CD4-positive, alpha-beta T cell treated with Interleukin-17A for 1 hour (primary cell): Measurements from ENCODE around the gene WDR3.
A peak's percentile ranks its signal among the peaks of the same experiment; 100 is the strongest.
"Not testable (repeated sequence)": the region's sequence is repeated elsewhere in the genome, so short reads cannot be mapped to it uniquely, and the experiment has no call there.

Experiments
- DNase-seq: peaks from one replicate; pipeline ENCODE4 v3.0.0-alpha.2; 2020

The WDR3 gene

GRCh38 chr1:117929343-117930172, at the start of gene WDR3, which contains the start of gene GDAP2:
Gene WDR3, plus strand, starts transcription at chr1:117929739. Its CDS starts 3,581 bp downstream, at chr1:117933320.
Gene GDAP2, minus strand, starts transcription at chr1:117929621. Its CDS starts 9,264 bp downstream, at chr1:117920357.
- peak; percentile 97 for DNase-seq

- no peak for DNase-seq
These were observed 45.9 kb upstream of the WDR3 start for GRCh38 chr1:117883616-117884015.

- DNase-seq: no peak
These were observed 43.3 kb upstream of the WDR3 start for GRCh38 chr1:117886101-117886795.

DNA sequence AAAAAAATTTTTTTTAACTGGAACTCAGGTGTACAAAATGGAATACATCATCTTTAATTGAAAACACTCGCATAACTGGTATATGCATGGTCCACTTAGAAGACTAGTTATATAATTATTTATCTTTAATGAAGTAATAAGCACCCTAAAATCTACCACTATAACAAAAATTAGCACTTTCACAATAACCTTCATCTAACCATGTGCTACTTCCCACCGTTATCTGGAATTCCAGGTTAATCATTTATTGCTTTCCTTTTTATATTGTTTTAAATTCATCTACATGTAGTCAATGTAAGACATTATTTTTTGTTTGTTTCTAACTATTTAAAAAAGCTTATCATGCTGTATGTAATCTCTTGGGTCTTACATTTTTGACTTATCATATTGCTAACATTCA, 39.1 kb upstream of the WDR3 start:
- DNase-seq: no peak

DNA sequence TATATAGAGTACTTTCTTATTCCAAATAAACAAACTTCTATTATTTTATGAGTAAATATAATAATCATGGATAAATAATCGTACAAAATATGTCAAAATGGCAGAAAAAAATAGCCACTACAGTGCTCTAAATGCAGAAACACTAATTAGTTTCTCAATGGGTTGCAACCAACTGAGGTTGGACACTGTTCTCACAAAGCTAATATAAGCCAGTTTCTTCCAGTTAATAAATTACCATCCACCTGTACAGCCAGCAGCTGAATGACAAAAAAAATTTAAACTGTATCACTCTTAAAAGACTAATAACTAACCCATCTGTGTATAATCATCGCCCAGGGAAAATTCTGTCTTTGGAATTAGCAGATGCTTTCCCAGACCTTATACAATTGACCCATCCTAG, 37.0 kb upstream of the WDR3 start:
- DNase-seq: no peak

GRCh38 chr1:117894078-117894477, 35.5 kb upstream of the WDR3 start:
- no peak for DNase-seq

DNA sequence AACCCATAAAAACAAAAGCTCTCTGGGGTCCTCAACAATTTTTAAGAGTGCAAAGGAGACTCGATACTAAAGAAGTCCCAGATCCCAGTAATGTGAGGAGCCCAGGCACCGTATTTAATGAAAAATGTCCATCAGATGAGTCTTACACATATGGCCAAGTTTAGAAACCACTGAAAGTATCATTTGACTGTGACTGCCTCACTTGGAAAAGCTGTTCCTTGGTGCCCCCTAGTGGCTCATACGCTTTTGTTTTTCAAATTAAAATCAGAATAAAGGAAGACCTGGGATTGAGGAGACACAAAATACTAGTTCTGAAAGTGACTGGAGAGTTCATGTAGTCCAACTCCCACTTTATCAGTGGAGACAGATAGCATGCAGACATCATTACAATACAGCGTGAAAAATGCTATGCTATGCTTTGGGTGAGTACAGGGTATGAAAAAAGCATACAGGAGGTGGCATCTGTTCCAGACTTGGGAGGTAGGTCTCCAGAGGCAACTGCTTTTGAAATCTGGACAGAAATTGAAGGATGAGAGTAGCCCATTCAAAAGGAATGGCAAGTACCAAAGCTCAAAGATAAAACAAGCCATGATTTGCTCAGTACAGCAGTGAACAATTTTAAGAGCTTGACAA, 33.9 kb upstream of the WDR3 start:
- DNase-seq: peak; percentile 64

DNA sequence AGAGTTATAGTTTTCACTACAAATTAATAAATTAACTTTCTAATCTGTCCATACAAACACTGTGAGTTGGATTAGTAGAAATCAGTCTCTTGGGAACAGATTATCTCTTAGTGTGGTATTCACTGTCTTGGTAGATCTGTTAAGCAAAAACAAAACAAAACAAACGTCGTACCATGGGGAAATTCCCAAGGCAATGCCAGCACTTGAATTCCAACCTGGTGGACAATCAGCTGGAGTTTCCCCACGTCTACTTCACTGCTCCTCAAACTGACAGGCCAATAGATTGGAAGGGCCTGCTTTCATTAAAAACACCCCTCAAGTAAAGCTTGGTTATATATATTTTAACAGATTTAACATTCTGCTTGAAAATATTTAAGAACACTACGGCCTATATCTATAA, 32.0 kb upstream of the WDR3 start:
- DNase-seq: no peak

DNA sequence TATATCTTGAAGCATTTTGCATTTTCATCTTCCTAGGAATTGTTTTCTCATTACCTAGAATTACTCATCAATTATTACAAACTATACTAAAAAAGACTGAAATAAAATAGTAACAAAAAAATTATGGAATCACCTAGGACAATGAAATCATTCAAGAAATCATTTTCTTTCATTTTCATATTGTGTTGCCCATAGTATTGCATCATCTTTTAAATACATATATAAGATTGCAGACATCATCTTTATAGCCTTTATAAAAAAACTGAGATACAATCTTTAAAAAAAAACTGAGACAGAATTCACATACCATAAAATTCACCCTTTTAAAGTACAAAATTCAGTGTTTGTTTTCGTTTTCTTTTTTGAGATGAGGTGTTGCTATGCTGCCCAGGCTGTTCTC, 29.7 kb upstream of the WDR3 start:
- DNase-seq: no peak

GRCh38 chr1:117902944-117903343, 26.6 kb upstream of the WDR3 start:
- DNase-seq: no peak

DNA sequence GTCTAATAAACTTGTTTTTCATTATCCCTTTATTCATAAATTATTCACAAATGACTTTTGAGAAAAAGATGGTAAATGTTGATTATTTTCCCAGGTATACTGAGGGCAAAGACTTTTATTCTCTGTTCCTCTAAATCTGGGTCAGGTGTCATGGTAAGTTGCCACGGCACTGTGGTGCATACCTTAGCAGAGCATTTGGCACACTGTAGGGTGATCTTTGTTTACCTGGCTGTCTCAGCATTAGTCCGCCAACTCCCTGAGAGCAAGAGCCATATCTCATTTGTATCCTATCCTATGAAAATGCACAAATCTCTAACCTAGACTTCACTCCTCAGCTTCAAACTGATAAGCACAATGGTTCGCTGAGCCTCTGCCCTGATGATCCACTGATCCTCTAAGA, 25.1 kb upstream of the WDR3 start:
- no peak for DNase-seq

GRCh38 chr1:117905019-117905418, 24.5 kb upstream of the WDR3 start:
- DNase-seq: no peak

DNA sequence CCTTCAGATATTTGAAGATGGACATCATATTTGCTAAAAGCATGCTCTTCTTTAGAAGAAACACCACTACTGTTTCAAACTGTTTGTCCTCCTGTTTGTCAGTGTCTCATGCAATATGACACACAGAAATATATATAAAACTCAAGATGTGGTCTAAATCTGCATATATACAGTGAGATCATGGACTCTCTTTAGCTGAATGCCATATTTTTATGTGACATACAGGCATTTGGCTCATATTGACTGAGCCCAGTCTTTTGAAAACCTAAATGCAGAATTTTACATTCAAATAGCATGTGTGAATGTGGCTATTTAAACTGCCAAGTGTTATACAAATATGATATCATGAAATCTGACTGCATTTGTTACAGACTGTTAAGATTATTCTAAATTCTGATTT, 18.5 kb upstream of the WDR3 start:
- DNase-seq: no peak

- no peak for DNase-seq
These were observed 10.2 kb upstream of the WDR3 start for GRCh38 chr1:117919376-117919775.

DNA sequence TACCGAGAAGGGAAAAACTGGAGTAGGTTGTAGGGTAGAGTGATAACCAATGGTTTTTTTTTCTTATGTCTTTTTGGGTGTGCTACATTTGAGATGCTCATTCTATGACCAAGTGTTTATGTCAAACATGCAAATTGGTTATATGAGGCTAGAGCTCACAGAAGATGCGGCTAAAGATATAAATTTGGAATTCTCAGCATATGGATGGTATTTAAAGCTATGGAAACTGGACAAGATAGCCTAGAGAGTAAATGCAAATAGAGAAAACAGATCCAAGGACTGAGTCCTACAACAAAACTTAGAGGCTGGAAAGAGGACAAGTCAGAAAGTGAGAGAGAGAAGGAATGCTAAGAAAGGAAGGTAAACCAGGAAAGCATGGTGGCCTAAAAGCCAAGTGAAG, 7.5 kb upstream of the WDR3 start:
- no peak for DNase-seq

GRCh38 chr1:117922717-117923116, 6.8 kb upstream of the WDR3 start:
- DNase-seq: not testable (repeated sequence)

GRCh38 chr1:117925981-117926380, 3.6 kb upstream of the WDR3 start:
- DNase-seq: no peak

GRCh38 chr1:117928881-117929342, 627 bp upstream of the WDR3 start:
- DNase-seq: peak; percentile 60

- DNase-seq: no peak
These were observed 571 bp downstream of the WDR3 start for GRCh38 chr1:117930173-117930447.

GRCh38 chr1:117930484-117930883, 945 bp downstream of the WDR3 start:
- peak; percentile 4 for DNase-seq

- DNase-seq: no peak
These were observed 3.0 kb downstream of the WDR3 start for GRCh38 chr1:117932576-117932975.

- DNase-seq: no peak
These were observed 4.2 kb downstream of the WDR3 start for GRCh38 chr1:117933769-117934168.

GRCh38 chr1:117942293-117942692, 12.8 kb downstream of the WDR3 start:
- no peak for DNase-seq

GRCh38 chr1:117952386-117952785, 22.8 kb downstream of the WDR3 start:
- DNase-seq: no peak
